Effector memory CD4-positive, alpha-beta T cell (primary cell): ENCODE results near the gene PGA4.

ENCODE experiments used
- DNase-seq, 3 donors: peaks; one replicate each; pipeline ENCODE4 v3.0.0-alpha.2; 2020
- H3K27ac ChIP-seq: 2 replicates; pipeline ENCODE4 v1.7.0; 2013; ENCODE audit warnings: mild to moderate bottlenecking, low read length, moderate library complexity; ENCODE audit not compliant: insufficient read depth, poor library complexity, severe bottlenecking
- H3K27me3 ChIP-seq: replicated peaks from 2 replicates; pipeline ENCODE4 v1.7.0; 2013; ENCODE audit warnings: mild to moderate bottlenecking, low read length; ENCODE audit not compliant: insufficient read depth, control insufficient read depth, poor library complexity, severe bottlenecking
- H3K36me3 ChIP-seq: 2 replicates; pipeline ENCODE4 v1.7.0; 2013; ENCODE audit warnings: mild to moderate bottlenecking, low read length, moderate library complexity; ENCODE audit not compliant: control insufficient read depth, insufficient read depth
- H3K4me1 ChIP-seq: 2 replicates; pipeline ENCODE4 v1.7.0; 2013; ENCODE audit warnings: low read length, mild to moderate bottlenecking; ENCODE audit not compliant: control insufficient read depth, insufficient read depth, poor library complexity, severe bottlenecking
- H3K4me3 ChIP-seq: 2 replicates; pipeline ENCODE4 v1.7.0; 2013; ENCODE audit warnings: low read length, low read depth, mild to moderate bottlenecking; ENCODE audit not compliant: insufficient read depth, poor library complexity, severe bottlenecking
- H3K9me3 ChIP-seq: 2 replicates; pipeline ENCODE4 v1.7.0; 2013; ENCODE audit warnings: mild to moderate bottlenecking, low read length, moderate library complexity; ENCODE audit not compliant: control insufficient read depth

The PGA4 gene

DNA sequence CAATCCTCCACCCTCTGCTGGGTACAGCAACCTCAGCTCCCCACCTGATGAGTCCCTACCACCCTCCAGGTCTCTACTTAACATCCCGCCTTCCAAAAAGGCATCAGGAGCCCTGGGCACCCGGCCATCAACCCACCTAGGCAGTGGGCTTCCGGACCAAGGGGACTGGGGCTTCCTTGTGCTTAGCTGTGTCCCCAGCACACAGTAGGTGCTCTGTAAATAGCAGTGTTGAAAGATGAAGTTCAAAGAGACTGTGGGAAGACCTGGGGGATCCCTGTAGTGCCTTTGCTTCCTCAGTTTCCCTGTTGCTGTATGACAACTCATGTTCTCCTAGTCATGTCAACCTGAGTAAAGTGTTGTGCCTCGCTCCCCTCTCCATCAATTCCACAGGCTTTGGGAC, 51.9 kb downstream of the PGA4 start:
- H3K27me3 ChIP-seq, result no peaks in the 10 kb centered on the region
- no peak for DNase-seq
- no peak overlapping the region for H3K27ac ChIP-seq
- H3K4me1 ChIP-seq, result no peaks in the 10 kb centered on the region
- no peaks in the 10 kb centered on the region for H3K36me3 ChIP-seq
- H3K4me3 ChIP-seq, result no peak overlapping the region
- no peaks in the 10 kb centered on the region for H3K9me3 ChIP-seq

DNA sequence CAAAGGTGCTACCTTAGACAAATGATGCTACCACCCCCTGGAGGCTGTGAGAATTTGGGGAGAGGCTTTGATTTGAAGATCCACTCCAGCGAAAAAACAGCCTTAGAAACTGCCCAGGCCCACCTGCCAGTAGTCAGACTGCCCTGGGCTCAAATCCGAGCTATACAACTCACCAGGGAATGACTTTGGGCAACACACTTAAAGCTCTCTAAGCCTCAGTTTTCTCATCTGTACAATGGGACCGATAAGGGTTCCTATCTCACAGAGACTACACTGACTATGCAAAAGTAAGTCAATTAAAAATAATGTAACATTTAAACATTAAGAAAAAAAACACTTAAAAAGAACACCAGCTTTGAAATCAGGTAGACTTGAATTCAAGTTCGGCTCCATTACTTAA, 53.0 kb downstream of the PGA4 start:
- H3K27me3 ChIP-seq, result no peaks in the 10 kb centered on the region
- DNase-seq, result no peak
- H3K36me3 ChIP-seq, result no peaks in the 10 kb centered on the region
- no peak overlapping the region for H3K27ac ChIP-seq
- H3K9me3 ChIP-seq, result no peaks in the 10 kb centered on the region
- no peak overlapping the region for H3K4me3 ChIP-seq
- H3K4me1 ChIP-seq, result no peaks in the 10 kb centered on the region

DNA sequence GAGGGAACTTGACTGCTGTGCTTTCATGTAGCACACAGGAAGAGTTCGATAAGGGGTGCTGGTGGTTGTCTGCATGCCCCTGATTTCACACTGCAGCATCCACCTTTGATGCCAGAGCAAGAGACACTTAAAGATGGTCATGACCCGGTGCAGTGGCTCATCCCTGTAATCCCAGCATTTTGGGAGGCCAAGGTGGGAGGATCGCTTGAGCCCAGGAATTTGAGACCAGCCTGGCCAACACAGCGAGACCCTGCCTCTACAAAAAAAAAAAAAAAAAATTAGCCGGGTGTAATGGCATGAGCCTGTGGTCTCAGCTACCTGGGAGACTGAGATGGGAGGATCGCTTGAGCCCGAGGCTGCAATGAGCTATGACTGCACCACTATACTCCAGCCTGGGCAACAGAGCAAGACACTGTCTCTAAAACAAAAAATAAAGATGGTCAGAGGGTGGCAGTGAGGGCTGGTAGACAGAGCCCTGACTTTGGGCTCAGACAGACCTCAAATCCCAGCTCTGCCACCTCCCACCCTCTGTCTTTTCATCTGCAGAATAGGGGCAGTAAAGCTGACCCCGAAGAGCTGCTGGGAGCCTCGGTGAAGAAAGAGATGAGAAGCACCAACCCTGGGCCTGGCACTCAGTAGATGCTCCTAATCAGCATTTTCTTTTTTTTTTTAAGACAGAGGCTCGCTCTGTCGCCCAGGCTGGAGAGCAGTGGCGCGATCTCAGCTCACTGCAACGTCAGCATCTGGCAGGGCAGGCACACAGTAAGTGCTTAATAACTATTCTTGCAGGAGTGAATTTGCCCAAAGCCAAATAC, 55.2 kb downstream of the PGA4 start:
- Histone ChIP-seq H3K27ac (no peak overlapping the region), H3K4me3 (no peak overlapping the region), H3K9me3 (no peaks in the 10 kb centered on the region), H3K36me3 (no peaks in the 10 kb centered on the region), H3K4me1 (no peaks in the 10 kb centered on the region), H3K27me3 (no peaks in the 10 kb centered on the region)
- DNase-seq, result no peak

DNA sequence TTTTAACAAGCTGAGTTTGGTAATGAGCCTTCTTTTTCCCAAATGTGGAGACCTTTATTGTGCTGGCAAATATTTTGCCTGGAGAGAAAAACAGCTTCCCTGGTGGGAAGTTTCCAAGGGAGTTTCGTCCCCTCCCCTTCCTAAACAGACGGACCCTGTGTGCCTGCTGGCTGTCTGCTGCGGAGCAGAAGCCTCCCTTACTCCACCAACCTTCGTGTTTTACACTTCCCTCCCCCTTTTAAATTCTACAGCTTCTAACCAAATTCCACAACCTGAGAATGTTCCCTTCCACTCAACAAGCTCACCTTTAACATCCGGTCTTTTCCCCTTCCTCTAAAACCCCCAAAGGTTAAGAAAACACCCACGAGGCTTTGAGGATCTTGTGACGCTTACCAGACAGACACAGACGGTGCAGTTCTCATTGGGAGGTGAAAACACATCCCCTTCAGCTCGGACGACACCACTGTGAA, 55.9 kb downstream of the PGA4 start:
- DNase-seq, result no peak
- Histone ChIP-seq H3K27me3 (no peaks in the 10 kb centered on the region), H3K4me1 (no peaks in the 10 kb centered on the region), H3K4me3 (no peak overlapping the region), H3K27ac (no peak overlapping the region), H3K36me3 (no peaks in the 10 kb centered on the region), H3K9me3 (no peaks in the 10 kb centered on the region)

DNA sequence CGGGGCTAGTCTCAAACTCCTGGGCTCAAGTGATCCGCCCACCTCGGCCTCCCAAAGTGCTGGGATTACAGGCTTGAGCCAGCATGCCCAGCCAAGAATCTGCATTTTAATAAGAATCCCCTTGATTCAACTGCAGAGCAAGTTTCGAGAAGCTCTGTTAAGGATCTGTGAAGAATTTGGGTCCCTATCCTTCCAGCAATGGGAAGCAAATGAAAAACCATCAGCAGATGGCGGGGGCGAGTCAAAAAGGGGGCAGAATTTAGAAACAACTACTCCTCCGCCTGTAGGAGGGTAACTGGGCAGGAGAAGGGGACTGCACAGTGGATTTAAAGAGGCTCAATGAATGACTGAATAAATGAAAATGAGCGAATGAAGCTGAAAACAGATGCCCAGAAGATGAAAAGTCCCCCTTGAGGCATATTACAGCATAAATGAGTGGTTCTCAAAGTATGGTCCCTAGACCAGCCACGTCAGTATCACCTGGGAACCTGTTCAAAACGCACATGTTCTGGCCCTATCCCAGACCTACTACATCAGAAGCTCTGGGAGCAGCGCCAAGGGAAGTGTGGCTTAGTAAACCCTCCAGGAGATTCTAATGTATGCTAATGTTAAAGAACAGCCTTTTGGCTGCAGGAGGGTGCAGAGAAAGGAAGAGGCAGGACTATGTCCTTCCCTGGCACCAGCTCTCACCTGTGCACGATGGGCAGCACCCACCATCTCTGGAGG, 58.0 kb downstream of the PGA4 start:
- H3K27me3 ChIP-seq, result no peaks in the 10 kb centered on the region
- no peak overlapping the region for H3K27ac ChIP-seq
- H3K9me3 ChIP-seq, result no peaks in the 10 kb centered on the region
- H3K36me3 ChIP-seq, result no peaks in the 10 kb centered on the region
- no peak overlapping the region for H3K4me3 ChIP-seq
- DNase-seq, result no peak
- H3K4me1 ChIP-seq, result no peaks in the 10 kb centered on the region

DNA sequence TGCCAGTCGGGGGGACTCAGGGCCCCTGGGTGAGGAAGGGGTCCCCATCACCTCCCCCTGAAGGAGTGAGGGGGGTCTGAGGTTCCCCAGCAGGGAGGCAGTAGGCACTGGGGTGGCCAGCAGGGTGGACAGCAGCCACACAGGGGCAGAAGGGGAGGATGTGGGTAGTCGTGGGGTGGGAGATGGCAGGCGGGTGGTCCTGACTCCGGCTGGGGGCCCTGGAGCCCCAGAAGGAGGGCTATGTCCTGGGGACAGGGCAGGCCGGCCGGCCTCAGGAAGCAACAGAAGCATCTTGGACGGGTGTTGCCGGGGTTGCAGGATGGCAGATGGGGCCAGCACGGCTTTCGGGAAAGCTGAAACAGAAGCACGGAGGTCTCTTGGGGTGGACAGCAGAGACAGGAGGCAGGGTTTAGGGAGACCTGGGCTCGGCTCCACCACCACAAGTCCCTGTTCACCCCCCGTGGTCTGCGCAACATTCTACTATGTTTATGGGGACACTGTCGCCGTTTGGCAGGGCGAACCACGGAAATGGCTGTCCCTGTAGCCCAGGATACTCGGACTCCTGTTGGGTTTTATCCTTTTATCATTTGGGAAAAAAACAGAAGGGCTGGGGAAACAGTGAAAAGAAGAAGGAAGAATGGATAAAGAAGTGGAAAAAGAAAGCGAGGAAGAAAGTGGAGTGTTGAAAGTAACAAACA, 58.9 kb downstream of the PGA4 start:
- Histone ChIP-seq H3K4me3 (no peak overlapping the region), H3K27ac (no peak overlapping the region), H3K4me1 (no peaks in the 10 kb centered on the region), H3K36me3 (no peaks in the 10 kb centered on the region), H3K27me3 (no peaks in the 10 kb centered on the region), H3K9me3 (no peaks in the 10 kb centered on the region)
- DNase-seq, result no peak
